ENCODE results near the gene PRCD.
A peak's percentile ranks its signal among the peaks of the same experiment; 100 is the strongest.

The PRCD gene

GRCh38 chr17:76500074-76500746 lies 39.6 kb upstream of the PRCD start:
- TF ChIP-seq CTCF (IDR thresholded peaks at IDR 0.05; ENCODE audit: insufficient read depth, missing control alignments) = no peak
- FAIRE-seq (no peak), DNase-seq (ENCODE audit: insufficient read length, low spot score) (no peak)

GRCh38 chr17:76500747-76501017 lies 39.2 kb upstream of the PRCD start:
- FAIRE-seq (no peak), DNase-seq (ENCODE audit: insufficient read length, low spot score) (no peak)

GRCh38 chr17:76501018-76501826 lies 38.6 kb upstream of the PRCD start, which contains the start of gene RHBDF2:
Gene RHBDF2 (minus strand): TSS chr17:76501423. CDS start chr17:76481524, 19,899 bp downstream.
- FAIRE-seq = no peak
- DNase-seq (ENCODE audit: insufficient read length, low spot score) = peak; percentile 98
- no peak for TF ChIP-seq CTCF (IDR thresholded peaks at IDR 0.05; ENCODE audit: insufficient read depth, missing control alignments)

More at GRCh38 chr17:76500747-76501017, 39.2 kb upstream of the PRCD start:
- TF ChIP-seq CTCF (IDR thresholded peaks at IDR 0.05; ENCODE audit: insufficient read depth, missing control alignments) = no peak

- DNase-seq (ENCODE audit: insufficient read length, low spot score) (no peak), FAIRE-seq (no peak)
- no peak for TF ChIP-seq CTCF (IDR thresholded peaks at IDR 0.05; ENCODE audit: insufficient read depth, missing control alignments)
Observed at GRCh38 chr17:76501827-76502307, 38.0 kb upstream of the PRCD start.

- no peak for TF ChIP-seq CTCF (IDR thresholded peaks at IDR 0.05; ENCODE audit: insufficient read depth, missing control alignments)
- no peak for FAIRE-seq
- DNase-seq (ENCODE audit: insufficient read length, low spot score) = no peak
Observed at GRCh38 chr17:76502341-76503211, 37.3 kb upstream of the PRCD start.

GRCh38 chr17:76504117-76504516 lies 35.7 kb upstream of the PRCD start:
- no peak for FAIRE-seq
- TF ChIP-seq CTCF (IDR thresholded peaks at IDR 0.05; ENCODE audit: insufficient read depth, missing control alignments) = no peak
- DNase-seq (ENCODE audit: insufficient read length, low spot score) = no peak

Data from D721Med (cell line).